Pancreas (tissue), 10 donors: ENCODE data around the gene RHBDD1. TPM values are rescaled to one million over a fixed set of nuclear protein-coding genes. Genes with fewer than 3 reads are reported as not detected.

Source experiments
- ATAC-seq, 4 donors: fragments of 200-7000 bp; cut with Tn5 transposase; one replicate each; pipeline versions ENCODE4 v1.8.0 to v1.9.1; 2020; ENCODE audit warnings: mild to moderate bottlenecking in 4 of 4, moderate library complexity in 4 of 4
- DNase-seq, 6 donors: peaks; one replicate each; pipeline ENCODE4 v3.0.0-alpha.2; 2020
- FAIRE-seq: peaks from 2 replicates; lab custom pipeline; 2012; peaks lifted over from hg19 to GRCh38; lab: Jason Lieb, UNC
- H3K27ac ChIP-seq, 4 donors: fragments of 200-600 bp; sonication (generic); 1 replicate in 3 of 4; 2 replicates in 1 of 4; pipeline versions ENCODE4 v1.5.0 to v1.8.0; 2020
- H3K27me3 ChIP-seq, 4 donors: fragments of 200-600 bp; one replicate each; pipeline ENCODE4 v1.8.0; 2021
- H3K36me3 ChIP-seq, 3 donors: fragments of 200-600 bp; sonication (generic) in 1 of 3; one replicate each; pipeline versions ENCODE4 v1.5.0 to v1.8.0; 2020 to 2021
- H3K4me1 ChIP-seq, 3 donors: fragments of 200-600 bp; one replicate each; pipeline ENCODE4 v1.8.0; 2021
- H3K4me3 ChIP-seq, 4 donors: fragments of 200-600 bp; sonication (generic) in 2 of 4; one replicate each; pipeline versions ENCODE4 v1.5.0 to v1.8.0; 2020 to 2021
- H3K9me3 ChIP-seq, 4 donors: fragments of 200-600 bp; one replicate each; pipeline ENCODE4 v1.8.0; 2021
- WGBS, 2 donors: extraction: QIAGEN DNeasy Blood & Tissue Kit; methylation state at CpG; one replicate each; pipeline ENCODE4 v1.1.7; 2013; 5-methylcytosine and 5-hydroxymethylcytosine counted together
- intact Hi-C, 3 donors: fragments of 100-400 bp; cut with DNase I; formaldehyde crosslinking; loops; one replicate each; pipeline versions ENCODE4 v1.11.1 to v1.14.2; 2022
- polyA plus RNA-seq, 2 donors: library from polyadenylated mRNA; stranded (reverse); fragments of 200-250 nt; gene quantifications; one replicate each; pipeline ENCODE4 v1.2.3, GENCODE V29; 2013
- total RNA-seq, 6 donors: library from RNA; stranded (reverse); fragmentation: NEBNext Ultra II Directional in 4 of 6; extraction: Animal tissue kit (Norgen Biotek cat#: 25700) in 4 of 6; gene quantifications; one replicate each; pipeline versions ENCODE4 v1.2.1 to v1.2.4, GENCODE V29; 2021 to 2023
- TF ChIP-seq, protein P1 (sequence below), 4 donors: fragments of 200-600 bp; sonication (generic) in 3 of 4; IDR thresholded peaks; one replicate each; pipeline versions ENCODE4 v1.5.0 to v1.8.0; 2021; ENCODE audit warnings: antibody characterized with exemption in 4 of 4
- donor health status: healthy with polysubstance abuse.
- donor health status: DM: no; HTN: no; CAD: no; lungs with moderate emphysema.
- donor health status: DM: no; HTN: no; CAD: no.
- donor health status: control.
- donor health status: control.
- donor health status: Bipolar disorder and iron deficiency.
- donor health status: DM: yes; HTN: yes; CAD: no.
- donor health status: DM: no; HTN: no; CAD: no.
- donor health status: DM: no; HTN: no; CAD: no.
- donor health status: DM: yes; HTN: yes; CAD: no.

RHBDD1 gene
- total RNA-seq (10 to 100 TPM; 18.2 to 28.9 (median 22.9) TPM), polyA plus RNA-seq (1 to 10 TPM; 3.5 to 4.0 TPM)

- Histone ChIP-seq H3K36me3 (peaks cover 0 to 6% (median 0%) of the 10 kb centered on the region in 3 donors), H3K4me1 (peaks cover 10 to 20% (median 16%) of the 10 kb centered on the region in 3 donors), H3K27ac (peak within 1 kb of the TSS; percentile 97 to 100 (median 99)), H3K4me3 (peak within 1 kb of the TSS; percentile 58 to 80 (median 71)), H3K9me3 (no peaks in the 10 kb centered on the region), H3K27me3 (no peaks in the 10 kb centered on the region)
- FAIRE-seq = no peak
- WGBS, 2 donors = 1% methylated on average over 57 to 75 of the region's 75 CpGs
- TF ChIP-seq, protein P1, sequence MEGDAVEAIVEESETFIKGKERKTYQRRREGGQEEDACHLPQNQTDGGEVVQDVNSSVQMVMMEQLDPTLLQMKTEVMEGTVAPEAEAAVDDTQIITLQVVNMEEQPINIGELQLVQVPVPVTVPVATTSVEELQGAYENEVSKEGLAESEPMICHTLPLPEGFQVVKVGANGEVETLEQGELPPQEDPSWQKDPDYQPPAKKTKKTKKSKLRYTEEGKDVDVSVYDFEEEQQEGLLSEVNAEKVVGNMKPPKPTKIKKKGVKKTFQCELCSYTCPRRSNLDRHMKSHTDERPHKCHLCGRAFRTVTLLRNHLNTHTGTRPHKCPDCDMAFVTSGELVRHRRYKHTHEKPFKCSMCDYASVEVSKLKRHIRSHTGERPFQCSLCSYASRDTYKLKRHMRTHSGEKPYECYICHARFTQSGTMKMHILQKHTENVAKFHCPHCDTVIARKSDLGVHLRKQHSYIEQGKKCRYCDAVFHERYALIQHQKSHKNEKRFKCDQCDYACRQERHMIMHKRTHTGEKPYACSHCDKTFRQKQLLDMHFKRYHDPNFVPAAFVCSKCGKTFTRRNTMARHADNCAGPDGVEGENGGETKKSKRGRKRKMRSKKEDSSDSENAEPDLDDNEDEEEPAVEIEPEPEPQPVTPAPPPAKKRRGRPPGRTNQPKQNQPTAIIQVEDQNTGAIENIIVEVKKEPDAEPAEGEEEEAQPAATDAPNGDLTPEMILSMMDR (IDR thresholded peaks at IDR 0.05) = no peak
- intact Hi-C loops = no loop called here
- peak; percentile 96 to 99 (median 98) for ATAC-seq
- peak; percentile 91 to 97 (median 93) for DNase-seq
These were observed at the start of gene RHBDD1 for GRCh38 chr2:226835796-226836547. TSS of gene RHBDD1 (plus strand) at chr2:226836054. CDS start at chr2:226864694, 28,640 bp downstream.

- TF ChIP-seq, protein P1 (IDR thresholded peaks at IDR 0.05) = no peak
- DNase-seq (no peak), FAIRE-seq (no peak), ATAC-seq (no peak)
- Histone ChIP-seq H3K27ac (no peak overlapping the region), H3K27me3 (no peaks in the 10 kb centered on the region), H3K4me1 (peaks cover 8 to 33% (median 24%) of the 10 kb centered on the region in 3 donors), H3K36me3 (no peaks in the 10 kb centered on the region), H3K9me3 (no peaks in the 10 kb centered on the region), H3K4me3 (no peak overlapping the region)
- intact Hi-C loops = no loop called here
These were observed 47.8 kb upstream of the RHBDD1 start for GRCh38 chr2:226788064-226788463.

DNA sequence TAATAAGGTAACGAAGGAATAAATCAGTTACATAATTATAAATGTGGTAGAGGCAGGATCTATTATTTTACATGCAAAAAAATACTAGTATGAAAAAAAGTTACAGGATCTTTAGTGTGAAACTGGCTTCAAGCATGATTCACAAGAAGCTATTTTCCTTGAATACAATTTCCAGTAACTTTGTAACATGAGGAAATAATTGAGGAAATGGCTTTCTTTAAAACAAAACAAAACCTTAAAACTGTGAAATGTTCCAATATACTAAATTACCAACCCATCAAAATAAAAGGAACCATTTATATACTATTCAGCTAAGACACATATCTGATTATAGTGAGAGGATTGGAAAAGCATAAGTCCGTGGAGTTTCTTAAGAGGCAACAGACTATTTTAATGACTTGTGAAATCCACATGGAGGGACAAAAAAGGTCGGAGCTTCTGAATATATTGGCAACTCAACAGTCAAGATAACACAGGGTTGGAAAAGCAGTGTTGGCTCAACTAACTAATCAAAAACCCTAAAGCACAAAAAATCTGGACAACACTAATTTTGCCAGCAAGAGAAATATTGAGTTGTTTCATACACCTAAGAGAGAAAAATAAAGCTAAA, 46.9 kb upstream of the RHBDD1 start:
- Histone ChIP-seq H3K27me3 (no peaks in the 10 kb centered on the region), H3K9me3 (no peaks in the 10 kb centered on the region), H3K4me3 (no peak overlapping the region), H3K4me1 (peaks cover 18 to 41% (median 24%) of the 10 kb centered on the region in 3 donors), H3K27ac (peak overlapping the region in 1 of 4 donors; percentile 14), H3K36me3 (no peaks in the 10 kb centered on the region)
- no peak for FAIRE-seq
- intact Hi-C loops = no loop called here
- TF ChIP-seq, protein P1 (IDR thresholded peaks at IDR 0.05) = no peak
- DNase-seq = no peak
- no peak for ATAC-seq
- 43 to 57% methylated on average over 3 of the region's 3 CpGs for WGBS, 2 donors

DNA sequence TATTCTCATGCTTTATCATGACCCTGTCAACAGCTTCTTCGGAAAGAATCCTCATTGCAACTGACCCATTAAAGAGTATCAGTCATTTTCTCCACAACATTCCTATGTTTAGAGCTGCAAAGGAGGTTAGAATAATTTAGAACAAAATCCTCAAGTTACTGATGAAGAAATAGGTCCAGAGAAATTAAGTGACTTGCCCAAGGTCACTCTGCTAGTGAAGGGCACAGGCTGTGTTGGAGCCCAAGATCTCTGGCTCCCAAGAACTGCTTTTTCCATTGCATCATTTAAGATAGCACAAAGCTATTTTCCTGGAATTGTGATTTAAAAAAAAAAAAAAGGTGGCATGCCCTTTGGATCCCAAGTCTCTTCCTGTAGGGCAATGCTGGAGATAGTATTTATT, 45.8 kb upstream of the RHBDD1 start:
- TF ChIP-seq, protein P1 (IDR thresholded peaks at IDR 0.05) = no peak
- H3K36me3 ChIP-seq = no peaks in the 10 kb centered on the region
- DNase-seq (peak in 1 of 6 donors; percentile 27), FAIRE-seq (no peak), ATAC-seq (peak in 2 of 4 donors; percentile 6 to 11)
- H3K4me1 ChIP-seq = peaks cover 20 to 41% (median 24%) of the 10 kb centered on the region in 3 donors
- whole genome bisulfite sequencing, 2 donors = 65 to 89% methylated on average over 1 of the region's 1 CpG
- no peak overlapping the region for H3K4me3 ChIP-seq
- no peaks in the 10 kb centered on the region for H3K9me3 ChIP-seq
- intact Hi-C loops = no loop called here
- H3K27ac ChIP-seq = peak overlapping the region in 2 of 4 donors; percentile 94 to 96
- H3K27me3 ChIP-seq = no peaks in the 10 kb centered on the region
